SH-SY5Y (cell line): ENCODE data around the gene IL1RAP.

Source experiments
- GATA2 ChIP-seq: IDR thresholded peaks from 2 replicates; pipeline ENCODE4 v1.6.1; 2011; ENCODE audit warnings: mild to moderate bottlenecking, low read depth, low read length
- GATA3 ChIP-seq: IDR thresholded peaks from 2 replicates; pipeline ENCODE4 v1.6.1; 2011; ENCODE audit warnings: low read depth, mild to moderate bottlenecking, low read length, moderate library complexity

DNA sequence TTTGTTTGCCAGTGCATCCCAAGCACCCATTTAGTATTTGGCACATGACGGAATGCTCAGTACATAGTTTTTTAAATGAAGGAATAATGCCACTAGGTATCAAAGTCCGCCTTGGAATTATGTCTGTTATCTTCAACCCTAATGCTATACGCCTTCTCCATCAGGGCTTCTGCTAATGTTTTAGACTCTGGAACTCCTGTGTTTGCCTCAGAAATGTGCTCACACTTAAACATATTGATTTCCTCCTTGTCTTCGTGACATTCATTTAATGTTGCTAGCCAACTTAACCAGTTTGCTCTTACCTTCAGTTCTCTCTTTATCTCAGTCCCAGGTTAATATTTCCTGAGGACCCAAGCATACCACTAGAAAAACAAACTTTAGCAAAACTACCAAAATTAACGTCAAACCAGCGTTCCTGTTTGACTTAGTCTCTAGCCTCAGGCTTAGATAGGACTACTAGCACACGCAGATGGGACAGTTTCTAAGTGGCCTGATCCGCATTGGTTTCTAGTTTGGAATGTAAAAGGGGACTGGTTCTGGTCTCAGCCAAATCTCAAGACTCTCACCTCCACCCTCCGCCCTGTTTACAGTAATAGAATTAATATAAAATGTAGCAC, 81.4 kb downstream of the IL1RAP start:
- TF ChIP-seq GATA3 (no peak), GATA2 (no peak)
